Spleen (tissue), 11 donors: ENCODE results near the gene CCDC102A. TPM values are rescaled to one million over a fixed set of nuclear protein-coding genes. Genes with fewer than 3 reads are reported as not detected.

ENCODE experiments used
- DNase-seq: peaks from one replicate; pipeline ENCODE4 v3.0.0-alpha.2; 2020
- H3K27ac ChIP-seq, 8 donors: fragments of 200-600 bp; sonication (generic) in 7 of 8; 1 replicate in 4 of 8; 2 replicates in 4 of 8; pipeline versions ENCODE4 v1.5.0 to v1.8.0; 2016 to 2021; ENCODE audit warnings: inconsistent platforms in 4 of 8, mild to moderate bottlenecking in 4 of 8, moderate library complexity in 1 of 8
- H3K27me3 ChIP-seq, 7 donors: fragments of 200-600 bp; sonication (generic) in 6 of 7; replicated peaks in 1 of 7; 1 replicate in 4 of 7; 2 replicates in 3 of 7; pipeline versions ENCODE4 v1.5.0 to v1.8.0; 2016 to 2021; ENCODE audit warnings: inconsistent platforms in 3 of 7, mild to moderate bottlenecking in 1 of 7
- H3K36me3 ChIP-seq, 6 donors: fragments of 200-600 bp; sonication (generic) in 5 of 6; 1 replicate in 4 of 6; 2 replicates in 2 of 6; pipeline versions ENCODE4 v1.5.0 to v1.8.0; 2016 to 2021; ENCODE audit warnings: inconsistent platforms in 2 of 6
- H3K4me1 ChIP-seq, 6 donors: fragments of 200-600 bp; sonication (generic) in 5 of 6; 1 replicate in 3 of 6; 2 replicates in 3 of 6; pipeline versions ENCODE4 v1.5.0 to v1.8.0; 2016 to 2021; ENCODE audit warnings: inconsistent platforms in 3 of 6
- H3K4me3 ChIP-seq, 8 donors: fragments of 200-600 bp; sonication (generic) in 7 of 8; 1 replicate in 4 of 8; 2 replicates in 4 of 8; pipeline versions ENCODE4 v1.5.0 to v1.8.0; 2016 to 2021; ENCODE audit warnings: inconsistent platforms in 4 of 8, mild to moderate bottlenecking in 4 of 8, moderate library complexity in 2 of 8
- H3K9me3 ChIP-seq, 8 donors: fragments of 200-600 bp; sonication (generic) in 7 of 8; 1 replicate in 4 of 8; 2 replicates in 4 of 8; pipeline versions ENCODE4 v1.5.0 to v1.8.0; 2016 to 2021; ENCODE audit warnings: inconsistent platforms in 4 of 8
- POLR2A ChIP-seq, 3 donors: fragments of 450-650 bp; IDR thresholded peaks; one replicate each; pipeline ENCODE4 v1.5.1; 2017; ENCODE audit warnings: antibody characterized with exemption in 3 of 3, mild to moderate bottlenecking in 1 of 3
- POLR2AphosphoS5 ChIP-seq, 3 donors: sonication (generic); formaldehyde crosslinking; IDR thresholded peaks; one replicate each; pipeline ENCODE4 v1.5.1; 2017; ENCODE audit warnings: antibody characterized with exemption in 3 of 3
- WGBS, 5 donors: extraction: QIAGEN DNeasy Blood & Tissue Kit in 3 of 5; methylation state at CpG; one replicate each; pipeline versions ENCODE4 v1.1.5 to v1.1.7; 2013 to 2018; 5-methylcytosine and 5-hydroxymethylcytosine counted together
- intact Hi-C: fragments of 100-400 bp; cut with DNase I; formaldehyde crosslinking; loops from one replicate; pipeline ENCODE4 v1.15.0; 2023; ENCODE audit warnings: low total_unique reads
- polyA plus RNA-seq, 3 donors: library from polyadenylated mRNA; stranded (reverse); fragments of 200-250 nt; gene quantifications; one replicate each; pipeline ENCODE4 v1.2.1, GENCODE V29; 2013
- total RNA-seq, 7 donors: library from RNA; depleted of rRNA in 3 of 7; stranded (reverse); fragments of >200 nt in 3 of 7; fragmentation: NEBNext Ultra II Directional in 4 of 7; extraction: Animal tissue kit (Norgen Biotek cat#: 25700) in 4 of 7; gene quantifications; one replicate each; pipeline versions ENCODE4 v1.1.0 to v1.2.1, GENCODE V29; 2016 to 2021
- TF ChIP-seq, protein P1 (sequence below), 11 experiments: fragments of 200-600 bp in 7 of 11; fragments of 450-650 bp in 4 of 11; sonication (generic) in 4 of 11; IDR thresholded peaks in 8 of 11; conservative IDR thresholded peaks in 3 of 11; 1 replicate in 7 of 11; 2 replicates in 4 of 11; pipeline versions ENCODE4 v1.4.0 to v1.8.0; 2016 to 2021; ENCODE audit warnings: antibody characterized with exemption in 11 of 11, inconsistent platforms in 4 of 11, mild to moderate bottlenecking in 1 of 11
- donor health status: healthy with polysubstance abuse.
- donor health status: DM: no; HTN: no; CAD: no; lungs with moderate emphysema.
- donor health status: DM: no; HTN: no; CAD: no.
- donor health status: Bipolar disorder and iron deficiency.
- donor health status: healthy.
- donor health status: DM: no; HTN: no; CAD: no.
- donor health status: DM: yes; HTN: yes; CAD: no.

CCDC102A gene
- total and polyA plus RNA-seq, 10 donors = 4.6 to 14.8 (median 7.8) TPM

- no peaks in the 10 kb centered on the region for H3K27me3 ChIP-seq
- H3K4me1 ChIP-seq = peaks cover 8 to 48% (median 36%) of the 10 kb centered on the region in 6 donors
- no peak for DNase-seq
- 88 to 94% (median 92%) methylated on average over 29 to 31 of the region's 31 CpGs for WGBS, 5 donors
- intact Hi-C loops = loop anchor here (2.0 to 10.0 kb wide), 3 partner anchors 53 to 215 kb away; partner anchors contain the start of gene POLR2C
- peaks cover 0 to 58% (median 13%) of the 10 kb centered on the region in 6 donors for H3K36me3 ChIP-seq
- H3K4me3 ChIP-seq = no peak overlapping the region
- H3K27ac ChIP-seq = no peak overlapping the region
- H3K9me3 ChIP-seq = no peaks in the 10 kb centered on the region
- TF ChIP-seq, protein P1, sequence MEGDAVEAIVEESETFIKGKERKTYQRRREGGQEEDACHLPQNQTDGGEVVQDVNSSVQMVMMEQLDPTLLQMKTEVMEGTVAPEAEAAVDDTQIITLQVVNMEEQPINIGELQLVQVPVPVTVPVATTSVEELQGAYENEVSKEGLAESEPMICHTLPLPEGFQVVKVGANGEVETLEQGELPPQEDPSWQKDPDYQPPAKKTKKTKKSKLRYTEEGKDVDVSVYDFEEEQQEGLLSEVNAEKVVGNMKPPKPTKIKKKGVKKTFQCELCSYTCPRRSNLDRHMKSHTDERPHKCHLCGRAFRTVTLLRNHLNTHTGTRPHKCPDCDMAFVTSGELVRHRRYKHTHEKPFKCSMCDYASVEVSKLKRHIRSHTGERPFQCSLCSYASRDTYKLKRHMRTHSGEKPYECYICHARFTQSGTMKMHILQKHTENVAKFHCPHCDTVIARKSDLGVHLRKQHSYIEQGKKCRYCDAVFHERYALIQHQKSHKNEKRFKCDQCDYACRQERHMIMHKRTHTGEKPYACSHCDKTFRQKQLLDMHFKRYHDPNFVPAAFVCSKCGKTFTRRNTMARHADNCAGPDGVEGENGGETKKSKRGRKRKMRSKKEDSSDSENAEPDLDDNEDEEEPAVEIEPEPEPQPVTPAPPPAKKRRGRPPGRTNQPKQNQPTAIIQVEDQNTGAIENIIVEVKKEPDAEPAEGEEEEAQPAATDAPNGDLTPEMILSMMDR (IDR thresholded peaks at IDR 0.05 in 8 of 11, conservative IDR thresholded peaks at IDR 0.05 in 3 of 11) = no peak
- TF ChIP-seq POLR2A (IDR thresholded peaks at IDR 0.05) (no peak), POLR2AphosphoS5 (IDR thresholded peaks at IDR 0.05) (no peak)
Measured at GRCh38 chr16:57517397-57518367, 18.7 kb downstream of the CCDC102A start.

- H3K27ac ChIP-seq = no peak overlapping the region
- TF ChIP-seq POLR2AphosphoS5 (IDR thresholded peaks at IDR 0.05) (no peak), POLR2A (IDR thresholded peaks at IDR 0.05) (no peak)
- TF ChIP-seq, protein P1 (IDR thresholded peaks at IDR 0.05 in 8 of 11, conservative IDR thresholded peaks at IDR 0.05 in 3 of 11) = no peak
- intact Hi-C loops = loop anchor here (5.0 to 10.0 kb wide), 2 partner anchors 52 to 214 kb away; partner anchors contain the start of gene POLR2C
- H3K4me1 ChIP-seq = peaks cover 8 to 43% (median 34%) of the 10 kb centered on the region in 6 donors
- H3K9me3 ChIP-seq = no peaks in the 10 kb centered on the region
- 87 to 100% (median 91%) methylated on average over 3 of the region's 3 CpGs for WGBS, 5 donors
- DNase-seq = no peak
- peaks cover 0 to 67% (median 13%) of the 10 kb centered on the region in 6 donors for H3K36me3 ChIP-seq
- no peaks in the 10 kb centered on the region for H3K27me3 ChIP-seq
- no peak overlapping the region for H3K4me3 ChIP-seq
Measured at GRCh38 chr16:57516773-57517172, 19.6 kb downstream of the CCDC102A start.

- intact Hi-C loops = loop anchor here (5.0 to 10.0 kb wide), 2 partner anchors 51 to 214 kb away; partner anchors contain the start of gene POLR2C
- no peaks in the 10 kb centered on the region for H3K27me3 ChIP-seq
- peaks cover 8 to 43% (median 34%) of the 10 kb centered on the region in 6 donors for H3K4me1 ChIP-seq
- H3K4me3 ChIP-seq = no peak overlapping the region
- no peak for TF ChIP-seq POLR2AphosphoS5 (IDR thresholded peaks at IDR 0.05)
- TF ChIP-seq, protein P1 (IDR thresholded peaks at IDR 0.05 in 8 of 11, conservative IDR thresholded peaks at IDR 0.05 in 3 of 11) = no peak
- TF ChIP-seq POLR2A (IDR thresholded peaks at IDR 0.05) = no peak
- H3K9me3 ChIP-seq = no peaks in the 10 kb centered on the region
- DNase-seq = no peak
- WGBS, 5 donors = 86 to 88% (median 86%) methylated on average over 10 of the region's 10 CpGs
- peaks cover 0 to 69% (median 14%) of the 10 kb centered on the region in 6 donors for H3K36me3 ChIP-seq
- H3K27ac ChIP-seq = no peak overlapping the region
Measured at GRCh38 chr16:57516176-57516725, 20.1 kb downstream of the CCDC102A start.
